Measurements from ENCODE around the gene FGF4.
"Not testable (repeated sequence)": the region's sequence is repeated elsewhere in the genome, so short reads cannot be mapped to it uniquely, and the experiment has no call there.

The FGF4 gene

DNA sequence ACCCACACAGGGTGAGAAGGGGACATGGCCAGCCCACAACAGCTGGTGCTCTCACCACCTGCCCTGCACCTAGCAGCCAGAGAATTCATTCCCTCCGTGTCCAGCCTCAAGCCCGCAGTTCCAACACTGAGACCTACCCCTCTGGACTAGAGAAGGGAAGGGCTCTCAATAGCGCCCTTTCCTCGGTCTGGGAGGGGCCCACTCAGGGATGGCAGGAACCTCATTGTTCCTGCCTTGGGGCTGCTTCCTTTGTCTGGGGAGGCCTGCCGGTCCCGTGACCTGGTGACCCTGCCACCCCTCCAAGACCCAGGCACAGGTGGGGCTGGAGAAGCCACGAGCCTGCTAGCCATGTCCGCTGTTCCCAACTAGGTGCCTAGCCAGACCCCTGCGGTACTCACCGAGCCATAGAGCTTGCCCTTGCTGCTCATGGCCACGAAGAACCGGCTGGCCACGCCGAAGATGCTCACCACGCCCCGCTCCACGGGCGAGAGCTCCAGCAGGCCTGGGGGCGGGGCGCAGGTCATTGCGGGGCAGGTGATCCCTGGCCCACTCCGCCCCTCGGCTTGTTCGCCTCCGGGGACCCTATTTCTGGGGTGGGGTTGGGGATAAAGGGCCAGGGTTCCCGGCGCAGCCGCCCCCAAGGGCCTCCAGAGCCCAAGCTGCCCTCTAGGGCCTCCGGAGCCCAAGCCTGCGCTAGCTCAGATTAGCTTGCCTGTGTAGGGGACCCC lies 1.4 kb downstream of the FGF4 start:
- DNase-seq (ENCODE audit: low read depth in 2 of 2): no peak

DNA sequence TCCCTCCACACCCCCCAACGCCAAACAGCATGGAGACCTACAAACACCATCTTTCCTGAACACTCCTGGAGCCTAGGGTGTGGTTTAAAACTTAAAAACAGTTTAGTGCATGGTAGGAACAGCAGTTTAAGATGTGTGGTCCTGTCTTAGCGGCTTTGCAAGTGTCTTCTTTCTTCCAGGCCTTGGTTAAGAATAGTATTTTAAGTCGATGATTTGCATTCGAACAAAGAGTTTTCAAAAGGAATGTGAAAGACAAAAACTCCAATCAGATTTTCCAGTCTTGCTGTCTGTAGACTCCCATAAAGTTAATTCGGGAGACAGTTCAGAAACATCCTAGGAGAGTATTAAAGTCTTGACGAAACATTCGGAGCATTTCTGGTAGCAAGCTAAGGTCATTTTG lies 3.7 kb downstream of the FGF4 start:
- no peak for DNase-seq (ENCODE audit: low read depth in 2 of 2)

DNA sequence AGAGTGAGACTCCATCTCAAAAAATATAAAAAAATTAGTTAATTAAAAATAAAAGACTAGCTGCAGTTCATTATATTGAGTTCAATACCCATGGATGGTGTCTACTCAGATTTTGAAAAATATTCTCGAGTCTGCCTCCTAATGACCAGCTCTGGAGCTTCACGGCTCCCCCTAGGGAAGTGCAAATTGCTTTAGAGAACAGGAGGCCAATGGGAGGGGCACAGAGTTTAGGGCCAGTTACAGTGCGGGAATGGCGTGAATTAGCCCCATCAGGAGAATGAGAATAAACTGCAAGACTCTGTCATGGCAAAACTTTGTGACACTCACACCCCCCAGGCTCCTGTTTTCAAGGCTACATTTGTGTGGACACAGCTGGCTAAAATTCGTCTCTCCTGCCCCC lies 4.6 kb downstream of the FGF4 start:
- no peak for DNase-seq (ENCODE audit: low read depth in 2 of 2)

DNA sequence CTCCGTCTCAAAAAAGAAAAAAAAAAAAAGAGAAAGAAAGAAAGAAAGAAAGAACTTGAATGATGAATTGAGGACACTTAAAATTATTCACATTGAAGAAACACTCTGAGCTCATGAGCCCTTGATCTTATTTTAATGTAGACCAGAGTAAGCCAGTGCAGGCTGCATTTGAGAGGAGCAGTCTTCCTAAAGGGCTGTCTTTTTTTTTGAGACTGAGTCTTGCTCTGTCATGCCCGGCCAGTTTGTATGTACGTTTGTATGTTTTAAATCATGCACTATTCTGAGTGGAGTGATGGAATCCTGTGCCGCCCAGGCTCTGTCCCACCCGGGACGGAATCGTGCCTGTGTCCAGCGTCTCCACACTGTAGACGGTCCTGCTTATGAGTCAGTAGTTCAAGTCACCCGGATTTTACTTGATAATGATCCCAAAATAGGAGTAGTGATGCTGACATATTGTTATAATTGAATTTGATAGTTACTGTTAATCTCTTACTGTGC lies 9.6 kb downstream of the FGF4 start:
- no peak for DNase-seq (ENCODE audit: low read depth in 2 of 2)

DNA sequence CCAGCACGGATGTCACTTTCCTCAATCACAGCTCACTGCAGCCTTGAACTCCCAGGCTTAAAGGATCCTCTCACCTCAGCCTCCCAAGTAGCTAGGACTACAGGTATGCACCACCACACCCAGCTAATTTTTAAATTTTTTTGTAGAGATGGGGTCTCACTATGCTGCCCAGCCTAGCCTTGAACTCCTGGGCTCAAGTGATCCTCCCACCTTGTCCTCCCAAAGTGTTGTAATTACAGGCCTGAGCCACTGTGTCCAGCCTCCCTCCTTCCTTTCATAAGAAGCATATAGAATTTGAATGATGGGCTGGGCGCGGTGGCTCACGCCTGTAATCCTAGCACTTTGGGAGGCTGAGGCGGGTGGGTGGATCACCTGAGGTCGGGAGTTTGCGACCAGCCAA lies 10.2 kb downstream of the FGF4 start:
- not testable (repeated sequence) for DNase-seq (ENCODE audit: low read depth in 2 of 2)

DNA sequence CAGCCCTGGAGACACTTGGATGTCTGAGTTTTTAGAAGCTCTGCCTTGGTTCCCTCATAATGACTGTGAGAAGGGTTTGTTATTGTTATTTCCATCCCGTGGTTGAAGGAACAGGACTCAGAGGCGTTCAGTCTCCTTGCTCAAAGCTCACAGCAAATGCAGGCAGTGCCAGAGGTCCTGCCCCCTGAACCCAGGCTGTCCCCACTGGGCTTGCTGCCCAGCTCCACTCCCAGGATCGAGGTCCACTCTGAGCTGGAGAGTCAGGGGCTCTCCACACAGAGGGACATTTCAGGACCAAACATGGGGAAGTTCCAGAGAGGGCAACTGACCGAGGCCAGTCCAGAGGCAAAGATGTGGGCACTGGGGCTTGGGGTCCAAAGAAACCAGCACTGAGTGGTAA lies 14.8 kb downstream of the FGF4 start:
- DNase-seq (ENCODE audit: low read depth in 2 of 2): no peak

DNA sequence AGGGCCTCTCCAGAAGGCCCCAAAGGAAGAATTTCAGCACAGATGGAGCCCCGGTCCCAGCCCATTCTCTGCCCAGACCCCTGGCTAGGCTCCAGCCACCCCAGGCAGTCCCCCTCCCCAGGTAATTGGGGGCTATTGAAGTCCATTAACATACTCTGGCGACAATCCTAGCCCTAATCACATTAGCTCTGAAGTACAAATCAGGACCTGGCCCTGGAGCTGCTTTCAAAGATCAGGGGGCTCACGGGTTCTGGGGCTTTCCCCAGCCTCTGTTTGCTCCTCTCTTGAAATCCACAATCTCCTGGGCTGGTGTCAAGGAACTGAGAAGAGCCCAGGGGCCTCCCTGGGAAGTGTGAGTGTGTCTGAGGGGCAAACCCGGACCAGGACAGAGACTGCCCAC lies 22.3 kb downstream of the FGF4 start:
- no peak for DNase-seq (ENCODE audit: low read depth in 2 of 2)

DNA sequence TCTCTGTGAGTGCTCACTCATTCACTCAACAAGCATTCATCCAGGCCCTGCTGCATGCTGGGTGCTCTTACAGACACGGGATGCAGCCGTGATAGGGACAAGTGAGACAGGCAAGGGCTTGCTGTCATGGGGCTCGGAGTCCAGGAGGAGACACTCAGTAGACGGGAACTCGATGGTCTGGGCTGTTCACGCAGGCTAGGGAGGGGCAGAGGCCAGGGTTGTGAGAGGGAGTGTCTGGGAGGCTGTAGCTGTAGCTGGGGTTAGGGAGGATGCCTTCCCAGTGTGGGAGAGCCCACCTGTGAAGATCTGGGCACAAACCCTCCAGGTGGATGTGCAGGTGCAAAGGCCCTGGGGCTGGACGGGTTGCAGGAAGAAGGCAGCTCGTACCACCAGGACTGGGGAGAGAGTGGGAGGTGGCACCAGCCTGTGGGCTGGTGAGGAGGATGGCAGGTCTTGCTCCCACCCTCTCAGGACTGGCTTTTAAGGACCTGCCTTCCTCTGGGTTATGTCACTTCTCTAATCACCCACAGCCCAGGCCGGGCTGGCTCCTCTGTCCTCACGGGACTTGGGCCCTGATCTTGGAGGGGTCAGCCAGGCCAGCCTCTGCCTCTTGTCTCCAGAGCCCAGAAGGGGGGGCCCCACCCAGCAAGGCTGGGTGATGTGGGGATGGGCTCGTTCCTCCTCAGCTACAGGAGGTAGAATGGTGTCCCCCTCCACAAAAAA lies 24.1 kb downstream of the FGF4 start:
- DNase-seq (ENCODE audit: low read depth in 2 of 2): no peak

DNA sequence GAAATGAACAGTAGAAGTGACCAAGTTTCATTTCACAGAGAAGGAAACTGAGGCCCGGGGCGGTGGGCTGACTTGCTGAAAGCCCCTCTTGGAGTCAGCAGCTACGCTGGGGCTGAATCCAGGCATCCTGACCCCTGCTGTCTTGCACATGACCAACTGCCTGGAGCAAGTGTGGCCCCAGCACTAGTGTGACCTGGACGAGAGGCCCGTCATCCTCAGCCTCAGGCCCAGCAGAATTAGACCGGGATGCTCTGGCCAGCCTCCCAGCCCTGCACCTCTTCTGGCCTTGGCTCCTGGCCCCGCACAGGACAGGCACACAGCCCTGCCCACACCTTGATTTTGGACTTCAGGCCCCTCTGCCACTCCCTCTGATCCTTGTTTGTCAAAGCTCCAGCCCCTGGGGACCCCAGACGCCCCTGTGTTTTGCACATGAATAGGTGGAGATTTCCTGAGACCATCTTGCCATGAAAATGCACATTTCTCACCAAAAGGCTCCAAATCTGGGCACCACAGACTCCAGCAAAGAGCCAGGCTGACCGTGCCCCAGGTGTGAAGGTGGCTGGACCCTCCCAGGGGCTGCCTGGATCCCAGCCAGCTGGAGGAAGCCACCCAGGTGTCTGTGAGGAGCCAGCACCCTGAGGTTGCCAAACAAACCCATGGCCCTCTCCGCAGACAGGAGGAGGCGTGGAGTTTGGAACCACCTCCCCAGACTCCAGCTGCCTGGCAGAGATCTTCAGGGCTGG lies 24.9 kb downstream of the FGF4 start:
- DNase-seq (ENCODE audit: low read depth in 2 of 2): no peak

DNA sequence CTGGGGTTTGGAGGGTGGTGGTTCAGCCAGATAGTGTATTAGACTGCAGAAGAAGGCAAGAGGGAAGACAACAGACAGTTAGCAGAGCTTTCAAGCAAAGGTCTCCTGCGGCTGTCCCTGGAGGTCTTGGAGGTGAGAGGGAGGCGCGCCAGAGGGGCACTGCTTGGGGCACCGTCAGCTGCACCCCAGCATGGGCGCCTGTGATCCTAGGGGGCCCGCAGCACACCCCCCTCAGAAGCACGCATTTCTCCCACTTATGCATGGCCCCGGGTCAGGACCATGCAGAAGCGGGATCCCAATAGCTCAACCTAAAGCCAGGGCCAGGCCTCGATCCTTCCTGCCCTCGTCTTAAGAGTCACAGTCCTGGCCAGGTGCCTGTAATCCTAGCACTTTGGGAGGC lies 26.5 kb downstream of the FGF4 start:
- no peak for DNase-seq (ENCODE audit: low read depth in 2 of 2)

DNA sequence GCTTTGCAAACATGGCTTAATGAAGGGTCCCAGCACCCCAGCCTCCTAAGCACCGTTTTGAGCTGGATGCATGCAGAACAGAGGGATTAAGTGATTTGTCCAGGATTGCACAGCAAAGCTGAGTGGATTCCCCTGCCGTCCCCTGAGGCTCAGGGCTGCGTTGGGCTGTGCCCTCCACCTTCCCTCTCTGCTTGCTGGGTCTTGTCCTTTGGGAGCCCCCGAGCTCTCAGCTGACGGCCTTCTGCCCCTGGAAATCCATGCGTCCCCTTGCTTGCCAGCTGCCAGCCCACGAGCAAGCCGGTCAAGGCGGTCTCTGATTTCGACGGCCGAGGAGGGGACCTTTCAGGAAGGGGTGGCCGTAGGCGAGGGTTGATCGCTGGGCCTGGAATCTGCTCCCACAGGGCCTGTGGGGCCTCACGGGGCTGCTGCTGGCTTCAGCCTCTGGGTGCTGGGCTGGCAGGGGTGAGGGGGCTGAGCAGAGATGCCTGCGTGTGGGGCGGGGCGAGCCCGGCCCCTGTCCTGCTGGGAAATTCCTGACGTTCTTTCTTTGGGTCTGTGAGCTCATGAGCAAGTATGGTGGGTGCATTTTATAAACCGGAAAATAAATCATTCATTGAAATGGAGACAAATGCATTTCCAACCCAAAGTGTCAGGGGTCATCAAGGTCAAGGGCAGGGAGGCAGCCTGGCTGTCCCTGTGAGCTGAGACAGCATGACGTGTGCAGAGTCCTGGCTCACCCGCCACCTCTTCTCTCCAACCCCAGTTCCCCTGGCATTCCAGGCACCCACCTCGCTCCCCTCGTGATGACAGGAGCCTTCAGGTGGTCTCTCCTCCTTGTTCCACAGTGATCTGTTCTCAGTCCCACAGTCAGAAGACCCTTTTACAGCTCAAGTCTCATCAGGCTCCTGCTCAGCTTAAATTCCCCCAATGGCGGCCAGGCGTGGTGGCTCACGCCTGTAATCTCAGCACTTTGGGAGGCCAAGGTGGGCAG lies 28.1 kb downstream of the FGF4 start:
- no peak for DNase-seq (ENCODE audit: low read depth in 2 of 2)

DNA sequence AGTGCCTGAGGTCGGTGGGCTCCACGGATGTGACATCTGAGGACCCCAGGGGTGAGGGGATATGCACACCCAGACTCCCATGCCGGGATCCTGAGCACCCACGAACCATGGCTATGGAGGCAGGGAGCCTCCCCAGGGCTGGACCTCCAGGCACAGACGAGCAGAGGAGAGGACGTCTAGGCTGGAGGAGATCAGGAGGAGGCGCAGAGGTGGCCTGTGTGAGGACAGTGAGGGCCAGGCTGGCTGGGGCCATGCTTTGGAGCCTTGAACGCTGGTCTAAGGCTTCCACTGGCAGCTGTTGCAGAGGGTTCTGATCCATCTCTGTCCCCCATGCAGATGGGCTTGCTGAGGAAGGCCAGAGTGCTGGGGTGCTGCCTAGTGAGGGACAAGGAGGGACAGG lies 29.0 kb downstream of the FGF4 start:
- DNase-seq (ENCODE audit: low read depth in 2 of 2): no peak

DNA sequence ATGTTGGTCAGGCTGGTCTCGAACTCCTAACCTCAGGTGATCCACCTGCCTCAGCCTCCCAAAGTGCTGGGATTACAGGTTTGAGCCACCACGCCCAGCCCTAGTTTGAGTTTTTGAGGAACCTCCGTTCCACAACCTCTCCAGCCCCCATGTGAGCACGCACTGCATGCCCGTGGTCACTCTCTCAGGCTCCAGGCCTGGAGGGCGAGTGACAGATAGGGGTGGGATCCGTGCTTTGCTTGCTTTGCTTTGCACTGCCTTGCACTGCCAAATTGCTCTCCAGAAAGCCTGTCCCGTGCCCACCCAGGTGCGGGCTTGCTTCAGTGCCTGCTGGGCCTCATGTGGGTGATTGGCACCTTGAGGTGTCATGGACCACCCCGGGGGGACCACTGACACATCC lies 29.9 kb downstream of the FGF4 start:
- no peak for DNase-seq (ENCODE audit: low read depth in 2 of 2)

DNA sequence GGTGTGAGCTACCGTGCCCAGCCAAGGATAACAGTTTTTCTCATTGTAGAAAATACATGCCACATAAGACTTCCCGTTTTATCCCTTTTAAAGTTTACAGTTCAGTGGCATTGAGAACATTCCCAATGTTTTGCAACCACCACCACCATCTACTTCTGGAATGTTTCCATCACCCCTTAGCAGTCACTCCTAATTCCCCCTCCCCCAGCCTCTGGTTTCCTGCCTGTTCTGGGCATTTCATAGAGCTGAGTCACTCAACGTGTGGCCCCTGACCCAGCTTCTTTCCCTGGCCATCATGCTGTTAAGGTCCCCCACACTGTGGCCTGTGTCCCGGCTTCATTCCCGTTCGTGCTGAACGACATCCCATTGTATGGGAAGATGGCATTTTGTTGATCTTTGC lies 30.7 kb downstream of the FGF4 start:
- no peak for DNase-seq (ENCODE audit: low read depth in 2 of 2)

DNA sequence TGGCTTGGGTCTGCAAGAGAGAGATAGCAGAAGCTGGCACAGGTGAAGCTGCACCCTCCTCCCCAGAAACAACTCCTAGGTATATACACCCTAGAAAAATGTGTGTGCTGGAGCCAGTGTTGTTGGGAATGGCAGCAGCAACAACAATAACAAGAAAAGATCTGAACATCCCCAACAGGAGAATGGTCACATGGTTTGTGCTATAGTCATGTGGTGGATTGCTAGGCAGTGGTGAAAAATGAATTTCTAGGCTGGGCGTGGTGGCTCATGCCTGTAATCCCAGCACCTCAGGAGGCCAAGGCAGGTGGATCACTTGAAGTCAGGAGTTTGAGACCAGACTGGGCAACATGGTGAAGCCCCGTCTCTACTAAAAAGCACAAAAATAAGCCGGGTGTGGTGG lies 40.3 kb downstream of the FGF4 start:
- DNase-seq (ENCODE audit: low read depth in 2 of 2): no peak

DNA sequence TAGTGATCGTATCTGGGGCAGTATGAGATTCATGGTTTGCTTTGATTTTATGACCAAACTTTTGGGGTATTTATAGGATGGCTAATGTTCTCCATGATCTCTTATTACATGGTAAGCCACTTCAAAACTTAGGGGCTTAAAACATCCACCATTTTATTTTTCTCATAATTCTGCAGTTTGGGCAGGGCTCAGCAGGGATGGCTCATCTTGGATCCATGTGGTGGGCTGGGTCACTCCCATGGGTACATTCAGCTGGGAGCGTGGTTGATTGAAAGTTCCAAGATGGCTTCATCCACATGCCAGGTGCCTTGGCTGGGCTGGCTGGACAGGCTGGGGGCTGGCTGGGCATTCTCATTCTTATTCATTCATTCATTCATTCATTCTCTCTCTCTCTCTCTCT lies 40.8 kb downstream of the FGF4 start:
- DNase-seq (ENCODE audit: low read depth in 2 of 2): no peak

DNA sequence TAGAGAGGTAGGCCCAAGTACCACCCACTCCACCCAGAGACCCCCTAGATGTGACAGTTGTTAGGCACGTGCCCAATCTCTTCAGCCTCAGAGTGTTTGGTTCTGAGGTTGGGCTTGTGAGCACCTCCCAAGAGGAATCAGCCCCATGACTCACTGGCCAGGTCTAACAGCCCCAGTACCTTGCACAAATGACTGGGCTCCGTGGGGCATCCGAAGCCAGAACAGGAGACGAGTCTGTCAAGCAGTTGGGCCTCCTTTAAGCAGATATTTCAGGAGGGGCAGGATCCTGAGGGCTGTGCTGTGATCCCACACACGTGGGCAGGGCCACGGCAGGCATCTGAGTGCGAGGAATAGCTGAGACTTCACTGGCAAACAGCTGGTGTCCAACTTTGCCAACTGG lies 42.2 kb downstream of the FGF4 start:
- no peak for DNase-seq (ENCODE audit: low read depth in 2 of 2)

DNA sequence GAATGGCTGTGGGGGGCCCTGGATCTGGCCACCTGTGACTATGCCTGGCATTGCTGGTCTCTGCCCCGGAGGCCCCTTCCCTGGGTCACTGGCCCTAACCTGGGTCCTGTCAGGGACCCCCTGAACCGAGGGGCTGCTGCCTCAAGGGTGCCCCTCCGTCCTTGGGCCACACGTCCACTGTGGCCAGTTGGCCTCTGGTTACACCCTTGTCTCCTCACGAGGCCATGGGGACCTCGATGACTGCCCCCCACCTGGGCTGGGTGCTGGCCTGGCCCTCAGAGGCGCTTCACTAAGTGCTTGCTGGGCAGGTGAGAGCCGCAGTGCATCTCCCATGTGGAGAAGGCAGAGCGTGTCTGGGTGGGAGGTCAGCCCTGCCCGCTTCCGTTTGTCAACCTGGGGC lies 44.0 kb downstream of the FGF4 start:
- DNase-seq (ENCODE audit: low read depth in 2 of 2): no peak

DNA sequence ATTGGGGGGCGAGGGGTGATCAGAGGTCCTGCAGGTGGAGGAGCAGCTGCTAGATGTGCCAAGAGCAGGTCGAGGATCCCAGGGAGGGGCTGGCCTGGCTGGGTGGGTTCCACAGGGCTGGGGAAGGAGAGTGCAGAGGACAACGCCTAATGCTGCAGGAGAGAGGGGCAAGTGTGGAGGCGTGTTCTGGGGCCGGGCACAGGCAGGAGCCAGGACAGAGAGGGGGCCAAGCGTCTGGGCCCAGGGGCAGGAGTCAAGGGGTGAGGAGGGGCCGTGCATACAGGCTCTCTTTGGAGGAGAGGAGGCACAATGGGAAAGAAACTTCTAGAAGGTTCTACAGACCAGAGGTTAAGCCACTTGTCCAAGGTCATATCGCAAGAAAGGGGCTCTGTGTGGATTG lies 44.6 kb downstream of the FGF4 start:
- no peak for DNase-seq (ENCODE audit: low read depth in 2 of 2)

DNA sequence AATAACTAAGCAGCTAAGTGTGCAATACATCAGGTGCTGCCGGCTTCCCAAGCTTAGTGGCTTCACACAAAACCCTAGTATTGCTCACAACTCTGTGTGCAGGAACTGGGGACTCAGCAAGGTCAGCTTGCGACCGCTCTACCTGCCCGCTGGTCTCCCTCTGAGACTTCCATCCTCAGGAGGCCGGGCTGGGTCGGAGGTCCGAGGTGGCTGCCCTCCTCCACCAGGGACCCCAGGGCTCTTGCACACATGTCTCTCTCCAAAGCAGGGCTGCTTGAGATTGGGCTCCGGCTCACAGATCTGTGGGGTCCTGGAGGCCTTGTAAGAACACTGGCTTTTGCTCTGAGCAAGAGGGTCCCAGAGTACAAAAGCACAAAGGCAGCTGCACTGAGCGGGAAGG lies 45.9 kb downstream of the FGF4 start:
- no peak for DNase-seq (ENCODE audit: low read depth in 2 of 2)

DNA sequence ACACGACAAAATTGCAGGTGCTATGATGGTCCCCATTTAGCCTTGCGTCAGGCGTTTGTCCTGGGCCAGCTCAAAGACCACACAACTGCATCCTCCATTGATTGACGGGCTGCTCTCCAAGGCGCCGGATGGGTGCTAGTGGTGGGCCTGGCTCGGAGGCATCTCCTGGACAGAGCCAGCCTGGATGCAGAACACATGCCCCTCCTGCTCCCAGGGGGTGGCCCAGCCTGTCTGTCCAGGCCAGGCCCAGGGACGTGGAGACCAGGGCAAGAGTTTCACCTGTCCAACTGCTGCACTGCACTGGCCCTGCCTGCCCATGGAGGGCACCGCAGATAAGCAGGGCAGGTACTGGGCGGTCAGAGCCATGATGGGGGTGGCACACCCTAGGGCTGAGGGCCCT lies 47.9 kb downstream of the FGF4 start:
- DNase-seq (ENCODE audit: low read depth in 2 of 2): no peak

DNA sequence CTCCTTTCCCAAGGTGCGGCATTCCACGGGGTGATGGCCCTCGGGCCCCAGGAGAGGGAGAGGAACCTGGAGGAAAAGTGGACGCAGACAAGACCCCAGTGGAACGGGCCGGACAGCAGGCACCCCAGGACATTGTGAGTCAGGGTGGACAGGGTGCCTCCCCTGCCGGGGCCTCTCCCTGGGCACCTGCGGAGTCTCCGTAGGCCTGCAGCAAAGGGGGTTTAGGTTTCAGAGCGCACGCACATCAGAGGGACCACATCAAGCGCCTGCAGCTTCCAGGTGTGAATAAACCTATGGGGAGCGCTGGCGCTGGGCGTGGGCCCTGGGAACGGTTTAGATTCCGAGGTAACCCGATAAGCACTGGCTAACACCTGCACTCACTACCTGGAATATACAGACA lies 48.7 kb downstream of the FGF4 start:
- DNase-seq (ENCODE audit: low read depth in 2 of 2): no peak
